Right hindlimb (tissue), 1 donor: ENCODE measurements around the gene ZIC4.

Experiments
- DNase-seq: peaks from one replicate; pipeline ENCODE4 v3.0.0-alpha.2; 2018

The ZIC4 gene

GRCh38 chr3:147389717-147390116, 16.6 kb downstream of the ZIC4 start:
- DNase-seq, result no peak

- DNase-seq, result no peak
Measured at GRCh38 chr3:147388700-147389580, 17.4 kb downstream of the ZIC4 start.

GRCh38 chr3:147387885-147388699, 18.3 kb downstream of the ZIC4 start:
- DNase-seq, result no peak

- no peak for DNase-seq
Measured at GRCh38 chr3:147387291-147387884, 19.0 kb downstream of the ZIC4 start.

GRCh38 chr3:147385059-147386012, 21.0 kb downstream of the ZIC4 start:
- no peak for DNase-seq

GRCh38 chr3:147384210-147385058, 21.9 kb downstream of the ZIC4 start:
- no peak for DNase-seq

- no peak for DNase-seq
Measured at GRCh38 chr3:147383617-147384016, 22.7 kb downstream of the ZIC4 start.

- DNase-seq, result no peak
Measured at GRCh38 chr3:147381596-147381995, 24.7 kb downstream of the ZIC4 start.

- DNase-seq, result no peak
Measured at GRCh38 chr3:147380977-147381376, 25.4 kb downstream of the ZIC4 start.

- no peak for DNase-seq
Measured at GRCh38 chr3:147380387-147380951, 25.9 kb downstream of the ZIC4 start.

GRCh38 chr3:147379651-147380050, 26.7 kb downstream of the ZIC4 start:
- no peak for DNase-seq

- DNase-seq, result no peak
Measured at GRCh38 chr3:147377412-147378367, 28.7 kb downstream of the ZIC4 start.

- DNase-seq, result no peak
Measured at GRCh38 chr3:147373301-147373700, 33.0 kb downstream of the ZIC4 start.

- no peak for DNase-seq
Measured at GRCh38 chr3:147372525-147373027, 33.8 kb downstream of the ZIC4 start.

GRCh38 chr3:147371771-147372340, 34.5 kb downstream of the ZIC4 start:
- no peak for DNase-seq

- no peak for DNase-seq
Measured at GRCh38 chr3:147371140-147371539, 35.2 kb downstream of the ZIC4 start.

GRCh38 chr3:147370349-147370748, 36.0 kb downstream of the ZIC4 start:
- no peak for DNase-seq

GRCh38 chr3:147369661-147370123, 36.7 kb downstream of the ZIC4 start:
- DNase-seq, result no peak

GRCh38 chr3:147369231-147369630, 37.1 kb downstream of the ZIC4 start:
- DNase-seq, result no peak
